Fibroblast of the aortic adventitia (primary cell): Measurements from ENCODE around the gene FAIM2. TPM values are rescaled to one million over a fixed set of nuclear protein-coding genes. Genes with fewer than 3 reads are reported as not detected.
A peak's percentile ranks its signal among the peaks of the same experiment; 100 is the strongest.

Source experiments
- DNase-seq: peaks from one replicate; pipeline ENCODE4 v3.0.0-alpha.2; 2010; ENCODE audit warnings: low read depth
- H3K4me3 ChIP-seq: 2 replicates; pipeline ENCODE4 v1.5.1; 2011; ENCODE audit warnings: low read depth, mild to moderate bottlenecking, control low read depth, low read length, moderate library complexity
- CTCF ChIP-seq: IDR thresholded peaks from 2 replicates; pipeline ENCODE4 v1.5.1; 2011; ENCODE audit warnings: mild to moderate bottlenecking, low read length, control low read depth, inconsistent platforms; ENCODE audit not compliant: insufficient read depth
- total RNA-seq: library from RNA; depleted of rRNA; stranded (reverse); fragments of >200 nt; gene quantifications from 2 replicates; pipeline ENCODE4 v1.2.3, GENCODE V29; 2012; ENCODE audit warnings: low replicate concordance

FAIM2 gene
- total RNA-seq, 1 donor, result 12.9 TPM

GRCh38 chr12:49903351-49903699, 375 bp downstream of the FAIM2 start:
- no peak for TF ChIP-seq CTCF
- DNase-seq, result no peak
- peak overlapping the region; percentile 57 for H3K4me3 ChIP-seq

GRCh38 chr12:49902399-49903350, 1.0 kb downstream of the FAIM2 start:
- DNase-seq, result no peak
- no peak for TF ChIP-seq CTCF
- H3K4me3 ChIP-seq, result peak overlapping the region; percentile 57

- H3K4me3 ChIP-seq, result no peak overlapping the region
- no peak for TF ChIP-seq CTCF
- no peak for DNase-seq
Observed at GRCh38 chr12:49901986-49902385, 1.7 kb downstream of the FAIM2 start.

- TF ChIP-seq CTCF, result no peak
- DNase-seq, result no peak
- H3K4me3 ChIP-seq, result no peak overlapping the region
Observed at GRCh38 chr12:49901026-49901425, 2.7 kb downstream of the FAIM2 start.

- H3K4me3 ChIP-seq, result no peak overlapping the region
- DNase-seq, result no peak
- TF ChIP-seq CTCF, result no peak
Observed at GRCh38 chr12:49900371-49900770, 3.3 kb downstream of the FAIM2 start.

- TF ChIP-seq CTCF, result no peak
- no peak overlapping the region for H3K4me3 ChIP-seq
- DNase-seq, result no peak
Observed at GRCh38 chr12:49899921-49900320, 3.8 kb downstream of the FAIM2 start.
